ENCODE data around the gene DNAJC4.

DNA sequence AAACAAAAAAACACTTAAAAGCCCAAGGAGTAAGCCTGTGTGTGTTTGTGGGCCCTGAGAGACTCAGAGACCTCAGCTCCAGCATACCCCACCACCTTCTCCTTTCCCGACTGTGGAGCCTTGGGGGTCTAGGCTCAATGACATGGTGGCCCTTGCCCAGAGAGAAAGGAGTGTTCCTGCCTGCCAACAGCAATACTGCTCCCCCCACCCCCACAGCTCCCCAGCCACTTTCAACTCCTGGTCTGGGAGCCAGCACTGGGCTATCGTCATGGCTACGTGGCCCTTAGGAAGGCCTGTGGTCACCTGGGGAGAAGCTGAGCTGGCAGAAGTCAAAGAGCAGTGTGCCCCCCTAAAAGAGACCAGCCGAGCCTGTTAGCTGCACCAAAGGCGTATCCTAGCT is 13.8 kb downstream of the DNAJC4 start:
- no peak for TF ChIP-seq POLR2A (IDR thresholded peaks at IDR 0.05)
- TF ChIP-seq, protein P1, sequence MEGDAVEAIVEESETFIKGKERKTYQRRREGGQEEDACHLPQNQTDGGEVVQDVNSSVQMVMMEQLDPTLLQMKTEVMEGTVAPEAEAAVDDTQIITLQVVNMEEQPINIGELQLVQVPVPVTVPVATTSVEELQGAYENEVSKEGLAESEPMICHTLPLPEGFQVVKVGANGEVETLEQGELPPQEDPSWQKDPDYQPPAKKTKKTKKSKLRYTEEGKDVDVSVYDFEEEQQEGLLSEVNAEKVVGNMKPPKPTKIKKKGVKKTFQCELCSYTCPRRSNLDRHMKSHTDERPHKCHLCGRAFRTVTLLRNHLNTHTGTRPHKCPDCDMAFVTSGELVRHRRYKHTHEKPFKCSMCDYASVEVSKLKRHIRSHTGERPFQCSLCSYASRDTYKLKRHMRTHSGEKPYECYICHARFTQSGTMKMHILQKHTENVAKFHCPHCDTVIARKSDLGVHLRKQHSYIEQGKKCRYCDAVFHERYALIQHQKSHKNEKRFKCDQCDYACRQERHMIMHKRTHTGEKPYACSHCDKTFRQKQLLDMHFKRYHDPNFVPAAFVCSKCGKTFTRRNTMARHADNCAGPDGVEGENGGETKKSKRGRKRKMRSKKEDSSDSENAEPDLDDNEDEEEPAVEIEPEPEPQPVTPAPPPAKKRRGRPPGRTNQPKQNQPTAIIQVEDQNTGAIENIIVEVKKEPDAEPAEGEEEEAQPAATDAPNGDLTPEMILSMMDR (IDR thresholded peaks at IDR 0.05) = no peak
- no peak for TF ChIP-seq POLR2AphosphoS5 (IDR thresholded peaks at IDR 0.05)

Data from sigmoid colon (tissue), 4 donors.